Measurements from ENCODE around the gene HOXD8.
A peak's percentile ranks its signal among the peaks of the same experiment; 100 is the strongest.

The HOXD8 gene

GRCh38 chr2:176130957-176131847, 1.7 kb downstream of the HOXD8 start:
- no peak for DNase-seq (ENCODE audit: low spot score)

DNA sequence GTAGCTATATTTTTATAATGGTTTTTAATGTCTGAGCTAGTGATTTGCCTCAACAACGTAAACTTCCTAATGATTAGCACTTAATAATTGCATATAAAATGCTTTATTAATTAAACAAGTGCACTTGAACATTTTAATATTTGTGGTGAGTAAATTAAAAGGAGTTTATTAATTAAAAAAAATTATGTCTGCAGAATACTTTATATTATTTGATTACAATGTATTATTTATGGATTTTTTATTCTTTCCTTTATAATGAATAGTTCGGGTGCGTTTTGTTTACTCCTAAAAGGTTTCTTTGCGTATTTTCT, 2.3 kb downstream of the HOXD8 start:
- DNase-seq (ENCODE audit: low spot score), result no peak

DNA sequence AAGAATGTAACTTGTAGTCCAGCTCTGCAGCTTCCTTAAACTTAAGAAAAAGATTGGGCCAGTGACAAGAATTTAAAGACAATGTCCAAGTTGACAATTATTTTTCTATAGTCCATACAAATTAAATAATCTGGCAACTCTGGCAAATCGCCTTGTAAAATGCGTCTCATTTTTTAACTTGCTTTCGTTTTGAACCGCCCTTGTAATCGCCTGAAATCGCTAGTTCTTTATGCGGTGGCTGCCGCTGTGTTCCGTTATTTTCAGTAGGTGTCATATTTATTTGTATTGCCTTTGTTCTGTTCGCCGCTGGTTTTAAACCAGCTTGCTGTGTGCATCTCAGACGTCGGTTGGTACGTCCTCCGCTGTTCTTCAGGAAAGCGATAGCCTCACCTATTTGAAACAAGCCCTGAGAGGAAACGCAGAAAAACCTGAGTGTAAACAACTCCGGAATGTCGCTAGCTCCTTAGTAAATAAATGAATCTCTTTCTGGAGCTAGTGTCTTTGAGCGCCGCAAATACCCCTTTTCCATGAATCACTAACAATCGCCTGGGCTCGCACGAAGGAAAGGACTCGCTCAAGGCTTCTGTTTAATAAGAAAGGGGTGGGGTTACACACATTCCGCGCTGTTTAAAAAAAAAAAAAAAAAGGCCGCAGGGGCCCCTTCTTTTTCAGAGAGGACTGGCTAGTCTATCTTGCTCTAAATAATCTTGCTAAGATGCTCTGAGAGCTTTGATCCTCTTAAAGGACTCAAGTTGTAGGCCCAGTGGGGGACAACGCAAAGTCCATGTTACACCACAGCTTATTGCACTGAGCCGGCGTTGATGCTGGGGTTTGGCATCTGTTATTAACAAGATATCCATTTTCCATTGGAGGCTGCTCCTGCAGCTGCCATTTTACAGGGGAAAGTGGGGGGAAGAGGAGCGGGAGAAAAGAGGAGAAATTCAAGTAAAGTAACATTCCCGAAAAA, 3.0 kb downstream of the HOXD8 start:
- no peak for DNase-seq (ENCODE audit: low spot score)

- DNase-seq (ENCODE audit: low spot score), result no peak
Observed at GRCh38 chr2:176133389-176133788, 3.9 kb downstream of the HOXD8 start.

- no peak for DNase-seq (ENCODE audit: low spot score)
Observed at GRCh38 chr2:176134035-176134434, 4.5 kb downstream of the HOXD8 start.

GRCh38 chr2:176135035-176135440, 5.5 kb downstream of the HOXD8 start:
- no peak for DNase-seq (ENCODE audit: low spot score)

- DNase-seq (ENCODE audit: low spot score), result no peak
Observed at GRCh38 chr2:176136374-176137251, 7.1 kb downstream of the HOXD8 start.

GRCh38 chr2:176137252-176137580, 7.7 kb downstream of the HOXD8 start:
- no peak for DNase-seq (ENCODE audit: low spot score)

DNA sequence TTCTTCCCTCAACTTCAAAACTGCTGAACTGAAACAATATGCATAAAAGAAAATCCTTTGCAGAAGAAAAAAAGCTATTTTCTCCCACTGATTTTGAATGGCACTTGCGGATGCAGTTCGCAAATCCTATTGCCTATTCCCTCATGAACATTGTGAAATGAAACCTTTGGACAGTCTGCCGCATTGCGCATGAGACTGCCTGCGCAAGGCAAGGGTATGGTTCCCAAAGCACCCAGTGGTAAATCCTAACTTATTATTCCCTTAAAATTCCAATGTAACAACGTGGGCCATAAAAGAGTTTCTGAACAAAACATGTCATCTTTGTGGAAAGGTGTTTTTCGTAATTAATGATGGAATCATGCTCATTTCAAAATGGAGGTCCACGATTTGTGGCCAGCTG, 8.4 kb downstream of the HOXD8 start:
- no peak for DNase-seq (ENCODE audit: low spot score)

GRCh38 chr2:176138526-176138922, 9.0 kb downstream of the HOXD8 start:
- DNase-seq (ENCODE audit: low spot score), result no peak

DNA sequence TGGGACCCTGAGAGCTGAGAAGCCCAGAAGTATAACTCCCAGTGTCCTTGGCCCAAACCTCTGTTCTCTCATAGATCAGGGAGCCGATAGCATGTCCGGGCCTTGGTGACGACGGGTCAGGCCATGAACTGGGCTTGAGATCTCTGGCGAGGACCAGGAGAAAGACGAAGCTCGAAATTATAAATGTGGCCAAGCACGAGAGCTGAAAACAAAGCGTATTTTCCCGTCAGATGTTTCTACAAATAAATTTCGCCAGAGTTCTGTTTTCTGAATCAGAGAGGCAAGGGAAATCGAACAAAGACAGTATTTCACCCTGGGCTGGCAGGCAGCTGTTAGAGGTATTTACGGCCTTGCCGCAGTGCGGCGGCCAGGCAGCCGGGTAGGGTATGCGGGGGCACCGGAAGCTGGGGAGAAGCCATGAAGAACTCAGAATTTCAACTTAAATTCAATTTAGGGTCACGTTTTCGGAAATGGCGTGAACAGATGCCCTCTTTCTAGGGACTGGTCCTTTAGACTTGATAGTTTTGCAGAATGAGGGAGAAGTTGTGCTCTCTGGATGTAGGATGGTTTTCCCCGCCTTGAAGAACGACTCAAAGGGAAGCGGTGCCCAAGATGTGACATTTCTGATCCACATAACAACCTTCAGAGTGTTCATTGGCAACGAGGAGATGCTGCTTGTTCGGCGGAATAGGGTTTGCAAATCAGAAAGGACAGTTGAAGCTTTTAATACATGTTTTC, 9.6 kb downstream of the HOXD8 start:
- DNase-seq (ENCODE audit: low spot score), result no peak

DNA sequence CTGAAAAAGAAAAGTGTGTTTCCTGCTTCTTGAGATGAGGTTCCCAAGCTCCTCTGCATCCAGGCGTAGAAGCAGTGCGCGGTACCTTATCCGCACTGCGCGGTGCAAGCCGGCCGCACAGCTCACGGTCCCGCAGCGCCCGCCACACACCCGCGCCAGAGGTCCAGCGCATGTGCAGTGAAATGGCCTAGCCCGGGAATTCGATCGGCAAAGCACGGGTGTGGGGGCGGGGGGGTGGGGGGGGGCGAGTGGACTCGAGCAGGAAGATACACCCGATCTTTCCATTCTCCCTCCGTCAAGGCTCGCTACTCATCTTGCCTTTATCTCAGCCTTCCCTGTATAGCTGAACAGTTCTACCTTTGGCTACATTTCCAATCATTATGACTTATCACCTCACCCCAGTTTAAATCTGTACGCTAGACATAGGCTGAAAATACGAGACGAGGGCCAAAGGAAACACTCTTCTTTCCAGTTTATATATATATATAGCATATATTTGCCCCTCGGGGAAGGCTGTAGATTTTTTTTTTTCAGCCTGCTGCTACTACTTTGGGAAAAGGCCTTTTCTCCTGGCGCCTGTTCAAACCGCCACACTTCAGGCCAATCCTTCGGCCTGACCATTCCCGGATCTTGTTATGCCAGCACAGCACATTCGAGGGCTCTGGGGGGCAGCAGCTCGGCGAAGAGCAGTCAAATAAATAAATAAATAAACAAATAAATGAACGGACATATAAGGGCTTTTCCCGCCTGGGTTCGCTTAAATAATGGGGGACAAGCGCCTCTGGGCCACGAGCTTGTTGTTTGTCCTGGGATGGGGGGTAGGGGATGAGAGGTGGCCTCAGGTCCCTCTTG, 10.4 kb downstream of the HOXD8 start:
- no peak for DNase-seq (ENCODE audit: low spot score)

DNA sequence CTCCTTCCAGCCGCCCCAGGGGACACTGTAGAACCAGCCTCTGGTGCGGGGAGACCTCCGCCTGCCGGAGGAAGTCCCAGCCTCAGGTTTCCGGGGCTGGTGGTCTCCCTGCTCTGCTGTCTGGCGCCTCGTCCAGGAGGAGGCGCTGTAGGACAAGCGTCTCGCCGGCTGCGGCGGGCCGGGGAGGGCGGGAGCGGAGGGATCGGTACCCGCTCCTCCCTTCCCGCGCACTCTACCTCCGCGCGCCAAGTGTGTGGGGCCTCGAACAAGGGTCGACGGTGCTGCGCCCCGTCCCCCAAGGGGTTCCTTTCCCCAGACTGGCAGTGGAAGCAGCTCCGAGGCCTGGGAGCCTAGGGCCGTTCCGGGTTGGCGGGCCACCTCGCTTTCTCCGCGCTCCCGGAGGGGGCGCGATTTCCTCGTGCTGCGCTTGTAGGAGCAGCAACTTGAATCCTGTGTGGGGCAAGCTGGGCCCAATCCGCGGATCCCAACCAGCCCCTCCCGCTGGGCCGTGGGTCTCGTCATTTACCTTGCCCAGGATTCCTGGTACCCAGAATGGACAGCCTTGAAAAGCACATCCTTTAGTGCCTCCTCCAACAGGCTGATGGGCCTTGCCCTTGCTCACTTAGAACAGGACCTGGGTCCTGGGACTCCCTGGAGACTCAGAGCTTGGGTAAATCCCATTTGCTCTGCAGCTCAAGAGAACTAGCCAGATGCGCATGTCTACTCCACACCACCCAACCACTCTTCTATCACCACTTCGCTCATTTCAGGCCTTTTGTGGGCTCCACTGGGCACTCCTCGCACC, 11.2 kb downstream of the HOXD8 start:
- peak; percentile 23 for DNase-seq (ENCODE audit: low spot score)

DNA sequence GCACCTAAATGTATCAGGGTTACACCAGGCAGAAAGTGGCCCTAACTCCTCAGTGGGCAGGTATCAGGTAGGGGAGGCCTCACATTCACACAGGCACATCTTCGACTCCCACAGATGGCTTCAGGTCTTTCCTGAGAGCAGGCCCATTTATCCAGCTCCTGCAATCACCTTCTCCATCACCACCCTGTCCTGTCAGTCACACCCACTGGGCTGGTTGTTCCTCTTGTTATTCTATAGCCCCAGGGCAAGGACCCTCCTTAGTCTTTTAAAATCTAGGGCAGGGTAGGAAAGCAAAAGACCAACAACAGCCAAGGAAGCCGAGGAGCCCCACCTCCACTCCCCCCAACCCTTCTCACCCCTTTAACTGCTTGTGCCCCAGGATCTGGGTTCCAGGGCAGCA, 12.8 kb downstream of the HOXD8 start:
- DNase-seq (ENCODE audit: low spot score), result no peak

- no peak for DNase-seq (ENCODE audit: low spot score)
Observed at GRCh38 chr2:176145085-176145969, 15.8 kb downstream of the HOXD8 start.

DNA sequence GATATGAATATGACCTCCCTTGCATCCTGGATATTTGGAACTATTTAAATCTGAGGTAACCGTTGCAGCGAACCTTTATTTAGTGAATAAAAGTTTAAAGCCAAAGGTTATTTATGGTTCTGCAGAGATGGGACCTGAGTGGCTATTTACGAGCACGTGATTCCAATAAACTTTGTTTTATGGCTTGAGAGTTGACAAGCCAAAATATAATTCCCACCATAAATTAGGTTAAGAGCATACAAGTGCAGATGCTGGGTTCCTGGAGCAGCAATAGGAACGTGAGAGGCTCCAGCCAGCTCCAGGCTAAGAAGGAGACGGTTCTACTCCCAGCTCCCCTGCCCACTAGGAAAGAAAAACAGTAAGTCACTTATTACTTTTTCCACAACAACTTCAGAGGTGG, 16.6 kb downstream of the HOXD8 start:
- DNase-seq (ENCODE audit: low spot score), result no peak

- DNase-seq (ENCODE audit: low spot score), result no peak
Observed at GRCh38 chr2:176146645-176147044, 17.1 kb downstream of the HOXD8 start.

GRCh38 chr2:176147210-176147799, 17.8 kb downstream of the HOXD8 start:
- DNase-seq (ENCODE audit: low spot score), result no peak

All from hematopoietic multipotent progenitor cell treated with erythropoietin and hydrocortisone succinate and interleukin-3 and kit ligand, for 17 days (in vitro differentiated cells).